Kidney (tissue), 14 donors: ENCODE measurements around the gene ENPP5. TPM values are rescaled to one million over a fixed set of nuclear protein-coding genes. Genes with fewer than 3 reads are reported as not detected.

Experiments
- DNase-seq, 5 donors: peaks; one replicate each; pipeline ENCODE4 v3.0.0-alpha.2; 2013 to 2020
- FAIRE-seq: peaks from 2 replicates; lab custom pipeline; 2012; peaks lifted over from hg19 to GRCh38; lab: Jason Lieb, UNC
- H3K27ac ChIP-seq, 2 donors: one replicate each; pipeline ENCODE4 v1.7.0; 2013; ENCODE audit warnings: low read depth in 2 of 2, low read length in 2 of 2, inconsistent platforms in 1 of 2
- H3K27me3 ChIP-seq: one replicate; pipeline ENCODE4 v1.7.1; 2013; ENCODE audit warnings: low read length, inconsistent platforms; ENCODE audit not compliant: control insufficient read depth, insufficient read depth
- H3K36me3 ChIP-seq, 3 donors: one replicate each; pipeline versions ENCODE4 v1.7.0 to v1.7.1; 2013; ENCODE audit warnings: low read length in 3 of 3, control low read depth in 1 of 3, inconsistent platforms in 1 of 3; ENCODE audit not compliant: insufficient read depth in 3 of 3, control insufficient read depth in 2 of 3
- H3K4me1 ChIP-seq, 3 donors: one replicate each; pipeline versions ENCODE4 v1.7.0 to v1.7.1; 2013; ENCODE audit warnings: low read length in 3 of 3, inconsistent platforms in 1 of 3, low read depth in 1 of 3; ENCODE audit not compliant: control insufficient read depth in 2 of 3, insufficient read depth in 2 of 3
- H3K4me3 ChIP-seq, 3 donors: one replicate each; pipeline versions ENCODE4 v1.7.0 to v1.8.1; 2013; ENCODE audit warnings: low read length in 3 of 3, control low read depth in 1 of 3, inconsistent platforms in 1 of 3
- H3K9ac ChIP-seq, 3 donors: one replicate each; pipeline versions ENCODE4 v1.7.0 to v1.7.1; 2013; ENCODE audit warnings: low read length in 3 of 3, control low read depth in 1 of 3, inconsistent platforms in 1 of 3
- H3K9me3 ChIP-seq, 3 donors: one replicate each; pipeline versions ENCODE4 v1.7.0 to v1.7.1; 2013; ENCODE audit warnings: low read length in 3 of 3, control low read depth in 1 of 3, inconsistent platforms in 1 of 3; ENCODE audit not compliant: control insufficient read depth in 2 of 3, insufficient read depth in 1 of 3
- intact Hi-C: fragments of 100-400 bp; cut with DNase I; formaldehyde crosslinking; loops from one replicate; pipeline ENCODE4 v1.11.1; 2022
- polyA plus RNA-seq: library from polyadenylated mRNA; stranded (reverse); fragments of 350-450 nt; fragmentation: Illumina TruSeq; extraction: RNeasy Lipid Tissue Mini Kit (QIAGEN cat#74804); gene quantifications from one replicate; pipeline ENCODE4 v1.2.3, GENCODE V29; 2014; ENCODE audit warnings: low read depth, low replicate concordance; ENCODE audit not compliant: insufficient read depth
- total RNA-seq: library from RNA; stranded (reverse); fragmentation: NEBNext Ultra II Directional; extraction: Animal tissue kit (Norgen Biotek cat#: 25700); gene quantifications from one replicate; pipeline ENCODE4 v1.2.1, GENCODE V29; 2021
- TF ChIP-seq, protein P1 (sequence below): IDR thresholded peaks from 3 replicates; pipeline ENCODE4 v1.5.1; 2012; ENCODE audit warnings: mild to moderate bottlenecking, moderate library complexity, borderline replicate concordance; ENCODE audit not compliant: insufficient read depth; ENCODE audit errors: extremely low read depth
- donor health status: control.
- donor health status: control.
- donor health status: control.
- donor health status: control.
- donor health status: control.
- donor health status: DM: yes; HTN: yes; CAD: no.
- donor health status: Normal renal cell carcinoma (clear cell type).

ENPP5 gene
- total and polyA plus RNA-seq, 2 donors from 2014 or later = 21.5 to 22.9 TPM

GRCh38 chr6:46211917-46212316 lies 41.1 kb upstream of the ENPP5 start:
- Histone ChIP-seq H3K36me3 (no peaks in the 10 kb centered on the region), H3K27me3 (no peaks in the 10 kb centered on the region), H3K9ac (no peak overlapping the region), H3K9me3 (no peaks in the 10 kb centered on the region), H3K4me1 (no peaks in the 10 kb centered on the region), H3K4me3 (no peak overlapping the region), H3K27ac (no peak overlapping the region)
- FAIRE-seq = no peak
- intact Hi-C loops = no loop called here
- TF ChIP-seq, protein P1, sequence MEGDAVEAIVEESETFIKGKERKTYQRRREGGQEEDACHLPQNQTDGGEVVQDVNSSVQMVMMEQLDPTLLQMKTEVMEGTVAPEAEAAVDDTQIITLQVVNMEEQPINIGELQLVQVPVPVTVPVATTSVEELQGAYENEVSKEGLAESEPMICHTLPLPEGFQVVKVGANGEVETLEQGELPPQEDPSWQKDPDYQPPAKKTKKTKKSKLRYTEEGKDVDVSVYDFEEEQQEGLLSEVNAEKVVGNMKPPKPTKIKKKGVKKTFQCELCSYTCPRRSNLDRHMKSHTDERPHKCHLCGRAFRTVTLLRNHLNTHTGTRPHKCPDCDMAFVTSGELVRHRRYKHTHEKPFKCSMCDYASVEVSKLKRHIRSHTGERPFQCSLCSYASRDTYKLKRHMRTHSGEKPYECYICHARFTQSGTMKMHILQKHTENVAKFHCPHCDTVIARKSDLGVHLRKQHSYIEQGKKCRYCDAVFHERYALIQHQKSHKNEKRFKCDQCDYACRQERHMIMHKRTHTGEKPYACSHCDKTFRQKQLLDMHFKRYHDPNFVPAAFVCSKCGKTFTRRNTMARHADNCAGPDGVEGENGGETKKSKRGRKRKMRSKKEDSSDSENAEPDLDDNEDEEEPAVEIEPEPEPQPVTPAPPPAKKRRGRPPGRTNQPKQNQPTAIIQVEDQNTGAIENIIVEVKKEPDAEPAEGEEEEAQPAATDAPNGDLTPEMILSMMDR = no peak
- DNase-seq = no peak

DNA sequence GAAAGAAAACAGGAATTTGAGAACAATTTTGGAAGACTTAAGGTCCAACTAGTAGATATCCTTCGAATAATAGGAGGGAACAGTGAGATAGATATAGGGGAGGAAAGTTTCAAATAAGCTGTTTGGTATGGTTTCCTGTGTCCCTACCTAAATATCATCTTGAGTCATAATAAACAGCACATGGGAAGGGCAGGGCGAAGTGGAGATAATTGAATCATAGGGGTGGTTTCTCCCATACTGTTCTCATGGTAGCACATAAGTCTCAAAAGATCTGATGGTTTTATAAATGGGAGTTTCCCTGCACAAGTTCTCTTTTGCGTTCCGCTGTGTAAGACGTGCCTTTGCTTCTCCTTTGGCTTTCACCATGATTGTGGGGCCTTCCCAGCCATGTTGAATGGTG lies 39.5 kb upstream of the ENPP5 start:
- FAIRE-seq = no peak
- TF ChIP-seq, protein P1 = no peak

GRCh38 chr6:46208303-46208702 lies 37.5 kb upstream of the ENPP5 start:
- intact Hi-C loops = no loop called here
- H3K36me3 ChIP-seq = no peaks in the 10 kb centered on the region
- H3K9me3 ChIP-seq = no peaks in the 10 kb centered on the region
- H3K27ac ChIP-seq = no peak overlapping the region
- no peak overlapping the region for H3K9ac ChIP-seq
- H3K4me1 ChIP-seq = no peaks in the 10 kb centered on the region
- no peak overlapping the region for H3K4me3 ChIP-seq
- H3K27me3 ChIP-seq = no peaks in the 10 kb centered on the region
- DNase-seq (no peak), FAIRE-seq (no peak)
- TF ChIP-seq, protein P1 = no peak

More for the DNA sequence above, 39.5 kb upstream of the ENPP5 start:
- Histone ChIP-seq H3K27me3 (no peaks in the 10 kb centered on the region), H3K27ac (no peak overlapping the region), H3K36me3 (no peaks in the 10 kb centered on the region), H3K4me3 (no peak overlapping the region), H3K9me3 (no peaks in the 10 kb centered on the region), H3K4me1 (no peaks in the 10 kb centered on the region), H3K9ac (no peak overlapping the region)
- intact Hi-C loops = no loop called here
- no peak for DNase-seq

DNA sequence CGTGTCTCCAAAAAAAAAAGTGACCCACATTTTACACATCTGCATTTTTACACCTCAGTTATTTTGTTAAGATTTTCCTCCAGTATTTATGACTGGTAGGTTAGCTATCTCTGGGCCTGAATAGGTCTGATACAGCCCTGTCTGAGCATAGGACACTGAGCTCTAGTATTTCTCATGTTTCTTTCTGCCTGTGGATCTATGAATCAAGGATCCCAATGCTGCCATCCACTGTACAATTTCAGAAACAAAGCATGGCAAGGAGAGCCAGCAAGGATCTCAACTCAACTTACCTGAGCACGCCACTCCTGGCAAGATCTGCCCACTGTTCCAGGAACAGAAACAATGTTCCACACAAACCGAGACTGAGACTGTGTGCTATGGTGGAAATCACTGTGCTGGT lies 36.4 kb upstream of the ENPP5 start:
- H3K27me3 ChIP-seq = no peaks in the 10 kb centered on the region
- FAIRE-seq (no peak), DNase-seq (no peak)
- TF ChIP-seq, protein P1 = no peak
- H3K9ac ChIP-seq = no peak overlapping the region
- H3K9me3 ChIP-seq = peaks cover 0 to 4% (median 2%) of the 10 kb centered on the region in 3 donors
- no peaks in the 10 kb centered on the region for H3K36me3 ChIP-seq
- H3K4me1 ChIP-seq = no peaks in the 10 kb centered on the region
- no peak overlapping the region for H3K27ac ChIP-seq
- intact Hi-C loops = no loop called here
- no peak overlapping the region for H3K4me3 ChIP-seq
